Prostate gland (tissue), 2 donors: ENCODE measurements around the gene ZNRF1.

ENCODE experiments used
- CTCF ChIP-seq, 4 experiments: fragments of 200-600 bp in 2 of 4; fragments of 450-650 bp in 2 of 4; sonication (generic) in 2 of 4; IDR thresholded peaks; 1 replicate in 3 of 4; 2 replicates in 1 of 4; pipeline ENCODE4 v1.5.1; 2016 to 2019; ENCODE audit warnings: antibody characterized with exemption in 4 of 4, mild to moderate bottlenecking in 2 of 4, moderate library complexity in 2 of 4
- POLR2AphosphoS5 ChIP-seq: sonication (generic); formaldehyde crosslinking; IDR thresholded peaks from one replicate; pipeline ENCODE4 v1.6.1; 2017; ENCODE audit warnings: antibody characterized with exemption

GRCh38 chr16:75097191-75097761 lies 98.5 kb downstream of the ZNRF1 start:
- TF ChIP-seq POLR2AphosphoS5: no peak
- TF ChIP-seq CTCF (IDR thresholded peaks at IDR 0.05): no peak
